Middle frontal gyrus (tissue), 1 donor: ENCODE data around the gene CCDC74B.
"Not testable (repeated sequence)": the region's sequence is repeated elsewhere in the genome, so short reads cannot be mapped to it uniquely, and the experiment has no call there.

Source experiments
- DNase-seq: peaks from one replicate; pipeline ENCODE4 v3.0.0-alpha.2; 2015; ENCODE audit warnings: low spot score; ENCODE audit errors: extremely low spot score

Gene CCDC74B

DNA sequence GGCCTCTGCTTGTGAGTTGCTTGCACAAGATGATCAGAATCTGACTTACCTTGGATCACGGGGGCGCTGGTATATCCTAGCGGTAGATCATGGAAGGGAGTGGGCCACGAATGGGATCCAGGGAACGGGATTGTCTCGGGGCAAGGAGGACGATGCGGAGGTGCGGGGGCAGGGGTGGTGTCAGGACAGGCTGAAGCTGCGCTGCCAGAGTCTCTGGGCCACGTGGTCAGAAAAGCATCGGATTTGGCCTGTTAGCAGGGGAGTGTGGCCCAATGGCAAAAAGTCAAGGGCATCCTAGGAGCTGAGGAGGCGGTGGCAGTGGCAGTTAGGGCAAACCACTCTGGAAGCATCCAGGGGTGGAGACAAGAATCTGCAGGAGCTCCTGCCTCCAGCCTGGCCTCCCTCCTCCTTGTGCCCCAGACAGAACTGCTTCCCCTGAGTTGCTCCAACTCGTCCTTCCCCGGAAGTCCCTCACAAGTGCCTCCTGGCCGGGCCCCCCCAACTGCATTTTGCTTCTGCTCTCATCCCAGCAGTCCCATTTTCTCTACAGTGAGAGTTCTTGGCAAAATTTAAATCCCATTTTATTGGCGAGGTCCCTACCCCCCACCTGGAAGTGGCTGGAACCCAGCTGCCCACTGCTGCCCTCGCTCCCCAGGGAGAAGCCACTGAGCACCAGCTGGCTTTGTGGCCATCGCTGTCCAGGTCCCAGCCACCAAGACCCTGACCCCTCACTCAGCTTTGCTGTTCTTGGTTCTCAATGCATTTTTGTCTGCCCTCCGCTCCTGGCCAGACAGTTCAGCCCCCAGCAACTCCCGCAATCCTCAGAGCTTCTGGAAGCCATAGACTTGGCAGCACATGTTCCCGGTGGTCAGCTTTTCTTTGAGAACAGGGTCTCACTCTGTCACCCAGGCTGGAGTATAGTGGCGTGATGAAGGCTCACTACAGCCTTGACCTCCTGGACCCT lies 5.6 kb upstream of the CCDC74B start:
- DNase-seq, result no peak

DNA sequence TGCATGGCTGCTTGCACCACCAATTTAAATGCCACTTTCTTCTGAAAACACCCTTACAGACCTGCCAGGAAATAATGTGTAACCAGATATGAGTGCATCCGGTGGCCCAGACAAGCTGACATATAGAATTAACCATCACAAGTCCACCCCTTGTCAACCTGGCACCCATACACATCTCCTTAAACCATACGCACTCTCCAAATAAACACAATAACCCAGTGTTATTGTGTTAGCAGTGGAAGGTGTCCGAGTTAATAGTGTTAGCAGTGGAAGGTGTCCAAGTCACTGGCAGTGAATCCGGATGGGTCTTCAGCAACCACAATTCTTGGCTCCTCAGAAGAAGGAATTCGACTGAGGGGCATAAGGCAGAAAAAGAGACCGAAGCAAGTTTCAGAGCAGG lies 3.6 kb upstream of the CCDC74B start:
- not testable (repeated sequence) for DNase-seq

DNA sequence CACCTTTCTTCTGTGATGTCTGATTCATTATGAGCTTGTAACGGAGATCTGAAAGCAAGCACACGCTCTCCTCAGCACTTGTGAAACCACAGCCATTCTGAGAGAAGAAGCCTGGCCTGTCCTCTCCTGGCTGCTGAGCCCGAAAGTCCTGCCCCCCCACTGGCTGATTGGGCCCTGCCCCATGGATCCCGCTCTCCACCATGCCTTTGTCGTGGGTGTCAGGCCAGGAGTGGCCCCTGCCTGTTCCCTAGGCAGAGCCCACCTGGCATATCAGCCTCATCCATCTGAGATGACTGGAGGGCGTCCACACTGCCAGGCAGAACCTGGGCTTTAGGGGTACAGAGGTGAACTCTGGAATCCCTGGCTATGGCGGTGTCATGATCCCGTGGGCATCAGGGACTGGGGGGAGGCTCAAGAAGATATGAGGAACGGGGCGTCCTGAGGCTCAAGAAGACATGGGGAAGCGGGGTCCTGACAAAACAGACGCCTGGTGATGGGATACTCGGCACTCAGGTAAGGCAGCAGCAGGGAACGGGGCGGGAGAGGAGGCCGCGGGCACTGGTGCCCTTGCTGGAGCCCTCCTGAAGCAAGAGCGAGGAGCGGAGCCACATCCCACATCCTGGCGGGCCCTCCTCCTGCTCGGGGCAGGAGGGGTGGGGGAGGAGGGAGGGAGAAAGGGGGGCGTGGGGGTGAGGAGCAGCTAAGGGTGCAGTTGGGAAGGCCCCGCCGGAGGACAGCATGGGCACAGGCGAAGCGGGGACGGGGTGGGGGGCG lies 1.5 kb downstream of the CCDC74B start:
- DNase-seq, result not testable (repeated sequence)

DNA sequence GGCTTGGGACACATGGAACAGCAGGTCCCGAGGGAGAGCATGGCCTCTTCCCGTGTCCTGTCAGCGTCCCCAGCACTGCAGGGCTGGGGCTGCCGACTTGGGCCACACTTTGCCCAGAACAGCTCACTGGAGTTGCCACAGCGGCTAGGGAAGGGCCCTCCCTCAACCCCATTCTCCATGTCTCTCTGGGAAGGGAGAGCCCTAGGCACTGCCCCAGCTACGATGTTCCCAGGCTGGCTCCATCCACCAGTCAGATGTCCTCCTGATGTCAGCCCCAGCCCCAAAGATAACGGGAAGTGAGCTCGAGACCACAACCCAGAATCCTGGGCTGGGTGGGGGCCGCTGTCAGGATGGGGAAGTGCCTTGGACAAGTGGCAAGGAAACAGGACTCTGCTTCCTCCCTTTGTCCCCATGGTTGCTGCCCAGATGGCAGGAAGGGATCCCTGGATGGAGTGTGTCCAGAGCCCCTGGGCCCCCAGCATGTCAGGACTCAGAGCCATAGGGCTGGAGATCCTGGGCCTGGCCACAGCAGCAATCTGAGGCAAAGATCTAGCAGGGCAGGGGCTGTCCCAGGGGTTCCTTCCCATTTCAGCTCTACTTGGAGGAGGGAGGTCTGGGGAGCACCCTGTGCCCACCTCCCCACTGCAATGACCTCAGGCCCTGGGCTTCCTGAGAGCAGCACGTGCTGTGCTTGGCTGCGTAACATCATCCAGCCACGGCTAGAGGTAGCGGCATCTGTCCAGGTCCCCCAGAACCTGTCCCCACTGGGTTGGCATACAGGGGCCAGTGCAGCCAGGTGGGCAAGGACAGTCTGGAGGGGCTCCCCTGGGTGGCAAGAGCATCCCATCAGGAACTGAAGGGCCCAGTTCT lies 2.3 kb downstream of the CCDC74B start:
- not testable (repeated sequence) for DNase-seq

DNA sequence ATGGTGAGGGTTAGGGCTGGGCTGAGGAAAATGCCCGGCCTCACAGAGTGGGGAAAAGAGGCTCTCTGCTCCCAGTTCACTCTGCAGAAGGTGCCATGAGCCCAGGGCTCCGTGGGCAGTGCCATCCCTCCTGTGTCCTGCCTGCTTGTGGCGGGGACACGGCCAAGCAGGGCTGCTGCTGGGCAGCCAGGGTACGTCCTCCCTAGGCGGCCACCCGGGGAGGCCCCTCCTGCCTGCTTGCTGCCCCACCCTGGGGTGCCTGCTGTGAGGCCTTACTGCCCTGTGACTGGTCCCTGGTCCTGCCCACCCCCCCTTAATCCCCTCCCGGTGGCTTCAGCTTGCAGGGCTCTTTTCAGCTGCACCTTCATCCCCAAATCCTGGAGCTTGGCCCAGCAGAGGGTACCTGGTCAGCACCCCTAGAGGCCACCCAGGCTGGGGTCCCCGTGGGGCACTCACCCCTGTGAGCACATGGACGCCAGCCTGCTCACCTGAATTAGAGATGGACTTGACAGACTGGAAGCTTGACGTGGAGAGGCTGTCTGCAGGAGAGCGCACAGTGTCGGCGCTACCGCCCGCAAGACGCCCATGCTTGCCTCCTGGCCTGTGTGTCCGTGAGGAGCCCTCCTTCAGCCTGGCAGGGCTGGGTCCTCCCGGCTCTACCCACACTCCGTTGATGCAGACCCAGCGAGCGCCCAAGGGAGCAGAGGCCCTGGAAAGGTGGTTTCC lies 3.1 kb downstream of the CCDC74B start:
- DNase-seq, result not testable (repeated sequence)

DNA sequence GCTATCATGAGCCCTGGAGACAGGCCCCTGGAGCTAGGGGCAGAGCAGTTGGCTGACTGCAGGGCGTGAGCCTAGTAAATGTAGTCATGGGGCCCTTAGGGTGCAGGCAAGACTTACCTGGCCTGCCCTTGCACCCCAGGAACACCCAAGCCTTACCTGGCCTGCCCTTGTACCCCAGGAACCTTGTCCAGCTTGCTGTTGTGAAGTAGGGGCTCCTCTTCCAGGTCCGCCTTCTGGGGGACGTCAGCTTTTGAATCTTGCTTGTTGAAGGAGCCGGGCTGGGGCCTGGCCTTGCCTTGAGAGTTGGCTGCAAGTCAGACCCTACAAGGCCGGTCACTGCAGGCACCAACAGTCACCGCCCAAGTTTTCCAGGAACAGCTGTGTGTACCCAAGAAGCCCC lies 3.9 kb downstream of the CCDC74B start:
- DNase-seq, result not testable (repeated sequence)

DNA sequence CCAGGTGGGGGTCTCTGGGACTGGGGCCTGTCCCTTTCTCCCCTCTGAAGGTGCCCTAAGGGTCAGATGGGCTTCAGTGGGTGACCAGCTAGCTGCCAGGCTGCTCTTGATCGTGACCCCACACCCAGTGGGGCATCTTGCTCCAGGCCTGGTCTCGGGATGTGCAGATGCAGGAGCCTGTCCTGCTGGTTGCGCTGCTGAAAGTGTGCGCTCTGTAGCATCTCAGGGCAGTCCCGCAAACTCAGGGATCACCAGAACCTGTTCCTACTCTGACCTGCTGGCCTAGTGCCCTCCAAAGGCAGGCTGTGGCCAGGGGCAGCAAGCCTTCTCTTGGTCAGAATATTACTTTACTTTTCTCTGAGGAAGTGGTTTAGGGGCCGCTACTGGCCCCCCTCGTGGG lies 4.4 kb downstream of the CCDC74B start:
- DNase-seq, result not testable (repeated sequence)

DNA sequence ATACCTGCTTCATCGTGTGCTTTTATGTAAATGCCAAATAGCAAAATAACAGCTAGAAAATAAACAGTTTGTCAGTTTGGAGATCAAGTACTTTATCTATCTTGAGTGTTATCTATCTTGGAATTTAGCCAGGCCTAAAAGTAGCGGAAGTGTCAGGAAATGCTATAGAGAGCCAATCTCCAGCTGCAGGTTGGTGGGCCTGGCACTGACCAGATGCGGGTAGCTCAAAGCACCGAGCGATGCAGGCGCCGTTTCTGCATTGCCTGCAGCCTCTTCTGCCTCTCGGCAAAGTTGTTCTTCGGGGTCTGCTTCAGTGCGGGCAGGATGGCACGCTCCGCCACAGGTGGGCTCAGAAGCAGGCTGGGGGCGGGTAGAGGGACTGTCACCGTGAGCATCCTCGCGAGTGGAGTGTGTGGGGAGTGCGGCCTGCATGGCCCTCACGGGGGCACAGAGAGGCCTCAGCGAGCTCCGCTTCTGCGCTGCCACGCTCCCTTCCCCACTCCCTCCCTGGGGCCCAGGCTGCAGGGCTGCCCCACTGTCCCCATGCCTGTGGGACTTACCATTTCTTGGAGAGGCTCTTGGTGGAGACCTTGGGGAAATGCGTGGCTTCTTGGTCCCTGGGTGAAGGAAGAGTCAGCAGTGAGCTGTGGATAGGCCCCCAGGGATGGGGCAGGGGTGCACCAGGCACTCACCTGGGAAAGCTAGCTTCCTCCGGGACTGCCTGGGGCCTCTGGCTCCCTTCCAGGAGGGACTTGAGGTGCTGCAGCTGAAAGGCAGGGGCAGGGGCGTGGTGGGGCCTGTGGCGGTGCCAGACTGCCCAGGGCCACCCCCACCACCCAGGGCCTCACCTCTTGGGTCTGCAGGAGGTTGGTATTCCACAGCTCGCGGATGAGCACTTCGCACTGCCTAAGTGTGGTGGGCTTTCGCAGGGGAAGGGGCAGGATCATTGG lies 5.3 kb downstream of the CCDC74B start:
- DNase-seq, result not testable (repeated sequence)

DNA sequence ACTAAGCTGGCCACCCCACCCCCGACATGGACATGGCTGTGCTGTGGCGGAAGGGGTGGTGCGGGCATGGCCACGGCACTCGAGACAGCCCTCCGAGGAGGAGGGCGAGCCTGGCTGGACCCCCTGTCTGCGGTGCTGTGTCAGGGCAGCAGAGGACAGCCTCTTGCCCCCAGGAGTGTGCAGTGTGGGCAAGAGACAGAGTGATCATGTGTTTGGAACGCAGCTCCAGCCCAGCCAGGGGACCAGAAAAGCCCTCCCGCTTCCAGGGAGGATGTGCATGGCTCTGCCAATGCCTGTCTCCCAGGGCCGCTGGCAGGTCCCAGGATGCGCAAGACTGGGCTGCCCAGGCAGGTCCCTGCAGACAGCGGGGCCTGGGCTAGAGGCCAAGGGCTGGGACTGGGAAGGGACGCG lies 6.1 kb downstream of the CCDC74B start:
- DNase-seq, result not testable (repeated sequence)

DNA sequence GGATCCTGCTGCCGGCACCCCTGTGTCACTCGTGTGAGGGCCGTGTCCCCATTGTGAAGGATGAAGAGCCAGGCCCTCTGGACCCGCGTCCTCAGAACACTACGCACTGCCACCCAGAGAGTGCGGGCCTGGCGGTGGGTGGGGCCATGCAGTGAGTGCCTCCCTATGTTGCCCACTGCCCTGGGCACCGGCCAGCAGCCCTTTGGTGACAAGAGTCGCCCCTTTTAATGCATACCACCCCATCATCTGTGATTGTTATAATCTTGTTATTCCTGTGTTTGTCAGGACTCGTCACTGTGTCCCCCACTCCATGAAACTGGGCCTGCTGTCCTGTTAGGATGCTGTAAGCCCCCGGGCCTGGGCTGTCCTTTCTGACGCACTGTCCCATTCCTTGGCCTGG lies 6.6 kb downstream of the CCDC74B start:
- not testable (repeated sequence) for DNase-seq

DNA sequence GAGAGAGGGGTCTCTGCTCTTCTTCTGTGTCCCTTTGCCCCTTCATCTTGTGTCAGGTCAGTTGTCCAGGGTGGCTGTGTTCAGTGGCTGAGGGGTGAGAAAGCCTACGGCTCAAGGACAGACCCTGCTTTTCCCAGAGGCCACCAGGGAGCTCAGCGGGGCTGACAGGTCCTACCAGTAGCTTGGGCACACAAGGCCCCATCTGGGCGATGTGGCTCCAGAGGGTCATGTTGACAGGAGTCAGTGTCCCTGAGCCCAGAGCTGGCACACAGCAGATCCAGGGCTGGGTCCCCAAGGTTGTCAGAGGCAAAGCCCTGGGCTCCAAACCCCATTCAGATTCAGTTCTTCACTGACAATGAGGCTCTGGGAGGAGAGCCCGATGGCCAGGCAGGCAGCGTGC lies 7.8 kb downstream of the CCDC74B start:
- not testable (repeated sequence) for DNase-seq

DNA sequence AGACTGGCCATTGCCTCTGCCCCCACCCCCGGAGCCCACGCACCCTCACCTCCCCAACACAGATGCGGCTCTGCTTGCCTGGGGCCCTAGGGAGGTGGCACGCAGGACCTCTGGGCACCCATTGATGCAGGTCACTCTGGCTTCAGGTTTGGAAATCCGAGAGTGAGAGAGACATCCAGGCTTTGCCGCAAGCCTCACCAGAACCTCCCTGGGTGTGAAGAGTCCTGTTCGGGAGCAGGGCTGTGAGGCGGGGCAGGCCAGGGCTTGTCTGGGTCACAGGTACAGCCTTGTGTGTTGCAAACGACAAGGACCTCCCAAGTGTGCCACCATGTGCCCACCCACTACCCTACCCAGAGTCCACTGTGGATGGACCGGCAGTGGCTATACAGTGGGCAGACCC lies 8.4 kb downstream of the CCDC74B start:
- DNase-seq, result not testable (repeated sequence)

DNA sequence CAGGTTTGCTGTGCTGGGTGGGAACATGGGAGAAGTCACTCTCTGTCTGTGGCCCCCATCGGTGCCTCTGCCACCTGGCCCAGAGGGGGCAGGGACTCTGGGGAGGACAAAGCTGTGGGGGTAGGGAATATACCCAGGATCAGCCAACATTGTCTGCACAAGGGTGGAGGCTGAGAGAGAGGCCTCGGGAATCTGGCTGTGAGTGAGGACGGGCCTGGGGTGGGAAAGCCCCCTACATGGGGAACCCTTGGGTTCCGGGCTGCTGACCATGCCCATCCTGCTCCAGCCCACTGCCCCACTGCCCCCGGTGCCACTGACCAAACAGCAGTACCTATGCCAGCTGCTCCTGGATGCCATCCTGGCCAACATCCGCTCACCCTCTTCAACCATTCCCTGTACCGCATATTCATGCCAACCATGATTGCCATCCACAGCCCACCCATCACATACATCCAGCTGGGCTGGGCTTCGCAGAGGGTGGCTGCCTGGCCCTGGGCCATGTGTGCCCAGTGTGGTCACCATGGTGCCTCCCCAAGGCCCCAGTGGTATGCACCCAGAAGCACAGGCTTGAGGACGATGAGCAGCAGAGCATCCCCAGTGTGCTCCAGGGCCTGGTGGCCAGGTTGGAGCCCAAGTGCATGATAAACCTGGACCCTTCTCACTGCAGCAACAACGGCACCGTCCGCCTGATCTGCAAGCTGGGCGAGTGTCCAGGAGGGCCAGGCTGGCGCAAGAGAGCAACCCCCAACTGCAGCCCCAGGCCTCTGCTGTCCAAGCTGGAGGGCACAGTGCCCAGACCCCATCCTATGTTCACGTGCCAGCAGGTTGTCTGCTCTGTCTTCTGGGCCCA lies 9.0 kb downstream of the CCDC74B start:
- no peak for DNase-seq

DNA sequence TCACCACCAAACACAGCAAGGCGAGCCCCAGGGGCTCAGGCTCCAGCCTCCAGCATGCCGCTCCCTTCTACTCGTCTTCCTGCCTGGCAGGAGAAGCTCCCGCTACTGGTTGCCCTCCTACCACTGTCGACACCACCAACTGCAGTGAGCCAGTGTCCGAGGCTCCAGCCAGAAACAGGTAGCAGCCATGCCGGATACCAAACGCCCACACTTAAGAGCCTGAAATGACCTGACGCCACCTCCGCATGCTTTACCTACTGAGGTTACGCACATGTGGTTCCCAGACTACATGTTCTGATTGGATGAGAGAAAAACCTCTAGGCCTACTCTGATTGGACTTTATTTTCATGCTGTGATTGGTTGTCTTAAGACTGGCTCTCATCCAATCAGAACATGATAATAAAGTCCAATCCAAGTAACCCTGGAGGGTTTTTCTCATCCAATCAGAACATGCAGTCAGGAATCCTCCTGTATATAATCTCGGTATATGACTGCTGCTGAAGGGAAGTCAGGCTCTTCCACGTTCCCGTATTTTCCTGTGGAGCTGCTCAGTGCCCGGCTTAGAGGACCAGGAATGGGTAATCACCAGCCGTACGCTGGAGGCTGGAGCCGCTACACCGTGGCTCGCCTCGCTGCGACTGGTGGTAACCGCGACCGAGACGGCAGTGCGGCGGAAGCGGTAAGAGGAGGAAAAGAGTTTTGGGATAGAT lies 15.6 kb downstream of the CCDC74B start, which contains the start of gene POTEF:
TSS of gene POTEF (minus strand) at position 103 of the 710 bp plus-strand sequence. CDS start 8,707 bp downstream, outside the sequence.
- not testable (repeated sequence) for DNase-seq

DNA sequence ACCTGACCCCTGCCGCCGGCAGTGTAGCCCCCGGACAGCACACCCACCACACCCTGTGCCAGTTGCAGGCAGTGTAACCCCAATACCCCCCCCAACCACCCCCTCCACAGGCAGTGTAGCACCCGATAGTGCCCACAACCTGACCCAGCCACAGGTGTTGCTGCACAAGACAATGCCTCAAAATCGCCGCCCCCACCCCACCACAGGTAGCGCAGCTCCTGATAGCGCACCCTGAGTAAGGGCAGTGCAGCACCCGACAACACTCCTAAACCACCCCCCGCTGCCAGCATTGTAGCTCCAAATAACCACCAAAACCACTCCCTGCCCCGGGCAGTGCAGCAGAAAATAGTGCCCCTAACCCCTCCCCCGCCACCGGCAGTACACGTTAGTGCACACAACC lies 16.4 kb downstream of the CCDC74B start:
- DNase-seq, result not testable (repeated sequence)

DNA sequence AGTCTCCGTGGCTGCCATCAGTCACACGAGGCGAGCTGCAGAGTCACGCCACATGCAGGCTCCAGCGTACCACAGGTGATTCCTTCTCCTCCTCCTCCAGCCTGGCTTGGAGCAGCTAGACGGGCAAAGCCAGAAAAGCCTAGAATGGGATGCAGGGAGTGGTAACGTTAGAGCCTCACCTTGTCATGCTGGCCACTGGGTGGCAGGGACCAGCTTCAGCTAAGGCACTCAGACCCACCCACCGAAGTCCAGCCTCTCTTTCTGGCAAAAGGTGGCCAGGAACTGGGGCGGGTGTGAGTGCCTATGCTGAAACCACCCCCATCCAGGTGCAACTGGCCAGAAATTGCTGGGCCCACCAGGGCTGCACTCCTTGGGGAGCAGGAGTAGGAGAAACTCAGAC lies 17.2 kb downstream of the CCDC74B start:
- not testable (repeated sequence) for DNase-seq

DNA sequence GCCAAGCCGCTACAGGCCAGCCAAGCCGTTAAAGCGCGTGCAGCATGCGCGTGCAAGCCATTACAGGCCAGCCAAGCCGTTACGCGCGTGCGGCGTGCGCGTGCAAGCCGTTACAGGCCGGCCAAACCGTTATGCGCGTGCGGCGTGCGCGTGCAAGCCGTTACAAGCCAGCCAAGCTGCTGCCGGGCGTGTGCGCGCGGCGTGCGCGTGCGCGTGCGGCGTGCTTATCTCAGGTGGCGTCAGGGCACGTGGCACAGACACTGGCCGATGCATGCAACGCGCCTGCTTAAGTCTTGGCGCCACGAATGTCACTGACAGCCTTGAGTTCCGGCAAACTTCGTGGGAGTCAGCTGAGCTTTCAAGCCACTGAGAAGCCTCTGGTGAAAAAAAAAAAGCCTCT lies 24.0 kb downstream of the CCDC74B start:
- DNase-seq, result not testable (repeated sequence)
